Liver (tissue), 9 donors: ENCODE results near the gene ENPP3. TPM values are rescaled to one million over a fixed set of nuclear protein-coding genes. Genes with fewer than 3 reads are reported as not detected.

Experiments used
- DNase-seq: peaks from one replicate; pipeline ENCODE4 v3.0.0-alpha.2; 2017; ENCODE audit warnings: low spot score
- H3K27ac ChIP-seq, 2 donors: one replicate each; pipeline ENCODE4 v1.7.0; 2013; ENCODE audit warnings: inconsistent platforms in 2 of 2, low read length in 2 of 2, control low read depth in 1 of 2, low read depth in 1 of 2, mild to moderate bottlenecking in 1 of 2
- H3K27me3 ChIP-seq, 4 donors: one replicate each; pipeline versions ENCODE4 v1.6.1 to v1.7.0; 2013; ENCODE audit warnings: low read length in 3 of 4, inconsistent platforms in 1 of 4, mild to moderate bottlenecking in 1 of 4, moderate library complexity in 1 of 4; ENCODE audit not compliant: control insufficient read depth in 4 of 4, insufficient read depth in 4 of 4
- H3K36me3 ChIP-seq, 4 donors: one replicate each; pipeline versions ENCODE4 v1.6.1 to v1.7.0; 2013; ENCODE audit warnings: low read length in 3 of 4, mild to moderate bottlenecking in 3 of 4, low read depth in 1 of 4, moderate library complexity in 1 of 4; ENCODE audit not compliant: control insufficient read depth in 4 of 4, insufficient read depth in 3 of 4
- H3K4me1 ChIP-seq, 4 donors: one replicate each; pipeline versions ENCODE4 v1.6.1 to v1.7.0; 2013; ENCODE audit warnings: low read length in 3 of 4, mild to moderate bottlenecking in 3 of 4, moderate library complexity in 1 of 4; ENCODE audit not compliant: control insufficient read depth in 4 of 4, insufficient read depth in 4 of 4
- H3K4me3 ChIP-seq, 3 donors: one replicate each; pipeline versions ENCODE4 v1.6.1 to v1.7.0; 2013; ENCODE audit warnings: low read length in 3 of 3, control low read depth in 1 of 3, low read depth in 1 of 3, mild to moderate bottlenecking in 1 of 3
- H3K9ac ChIP-seq, 2 donors: one replicate each; pipeline ENCODE4 v1.7.0; 2013; ENCODE audit warnings: low read length in 2 of 2, mild to moderate bottlenecking in 2 of 2, moderate library complexity in 2 of 2, control low read depth in 1 of 2, low read depth in 1 of 2
- H3K9me3 ChIP-seq, 4 donors: one replicate each; pipeline versions ENCODE4 v1.6.1 to v1.7.0; 2013; ENCODE audit warnings: low read length in 3 of 4; ENCODE audit not compliant: control insufficient read depth in 4 of 4
- EGR1 ChIP-seq, 2 donors: IDR thresholded peaks; 2 replicates each; pipeline ENCODE4 v1.6.1; 2016 to 2018; ENCODE audit warnings: antibody characterized with exemption in 2 of 2, low read depth in 2 of 2
- FOXA1 ChIP-seq: IDR thresholded peaks from 2 replicates; pipeline ENCODE4 v1.6.1; 2016; ENCODE audit warnings: antibody characterized with exemption
- FOXA2 ChIP-seq: IDR thresholded peaks from 2 replicates; pipeline ENCODE4 v1.6.1; 2016; ENCODE audit warnings: antibody characterized with exemption
- GABPA ChIP-seq, 2 donors: IDR thresholded peaks in 1 of 2; conservative IDR thresholded peaks in 1 of 2; 2 replicates each; pipeline ENCODE4 v1.6.1; 2016; ENCODE audit warnings: antibody characterized with exemption in 2 of 2, mild to moderate bottlenecking in 1 of 2, moderate library complexity in 1 of 2
- HNF4A ChIP-seq, 2 donors: conservative IDR thresholded peaks; 2 replicates each; pipeline ENCODE4 v1.6.1; 2016; ENCODE audit warnings: antibody characterized with exemption in 2 of 2, mild to moderate bottlenecking in 2 of 2
- HNF4G ChIP-seq: IDR thresholded peaks from 2 replicates; pipeline ENCODE4 v1.6.1; 2016; ENCODE audit warnings: antibody characterized with exemption
- JUND ChIP-seq, 2 donors: IDR thresholded peaks; 2 replicates each; pipeline ENCODE4 v1.6.1; 2016; ENCODE audit warnings: antibody characterized with exemption in 2 of 2
- NR2F2 ChIP-seq: IDR thresholded peaks from 2 replicates; pipeline ENCODE4 v1.6.1; 2016; ENCODE audit warnings: antibody characterized with exemption
- RAD21 ChIP-seq, 2 donors: IDR thresholded peaks; 2 replicates each; pipeline ENCODE4 v1.6.1; 2016; ENCODE audit warnings: antibody characterized with exemption in 2 of 2, mild to moderate bottlenecking in 2 of 2
- RXRA ChIP-seq, 2 donors: IDR thresholded peaks; 2 replicates each; pipeline ENCODE4 v1.6.1; 2017 to 2018; ENCODE audit warnings: antibody characterized with exemption in 2 of 2, mild to moderate bottlenecking in 1 of 2
- SP1 ChIP-seq: IDR thresholded peaks from 2 replicates; pipeline ENCODE4 v1.6.1; 2018; ENCODE audit warnings: antibody characterized with exemption, mild to moderate bottlenecking
- TAF1 ChIP-seq: conservative IDR thresholded peaks from 2 replicates; pipeline ENCODE4 v1.6.1; 2016; ENCODE audit warnings: antibody characterized with exemption, mild to moderate bottlenecking
- YY1 ChIP-seq: IDR thresholded peaks from 2 replicates; pipeline ENCODE4 v1.6.1; 2016; ENCODE audit warnings: antibody characterized with exemption, mild to moderate bottlenecking
- WGBS: extraction: QIAGEN DNeasy Blood & Tissue Kit; methylation state at CpG from one replicate; pipeline ENCODE4 v1.1.7; 2013; 5-methylcytosine and 5-hydroxymethylcytosine counted together
- polyA plus RNA-seq, 2 donors: library from polyadenylated mRNA; stranded (reverse) in 1 of 2; unstranded in 1 of 2; fragments of 200-250 nt in 1 of 2; fragments of >200 nt in 1 of 2; fragmentation: Nextera tagmentation in 1 of 2; extraction: Ambion mirVana in 1 of 2; gene quantifications; one replicate each; pipeline versions ENCODE4 v1.2.1 to v1.2.3, GENCODE V29; 2013 to 2015
- total RNA-seq, 2 donors: library from RNA; depleted of rRNA; stranded (reverse); fragments of >200 nt; gene quantifications; one replicate each; pipeline ENCODE4 v1.2.3, GENCODE V29; 2014
- TF ChIP-seq, protein P1 (sequence below): fragments of 150-350 bp; IDR thresholded peaks from 2 replicates; pipeline ENCODE4 v1.5.1; 2017; ENCODE audit warnings: improper control_type of control experiment, low read depth, low read length; ENCODE audit not compliant: missing input control
- TF ChIP-seq, protein P2 (sequence below): IDR thresholded peaks from 2 replicates; pipeline ENCODE4 v1.6.1; 2016; ENCODE audit warnings: antibody characterized with exemption
- TF ChIP-seq, protein P3 (sequence below): IDR thresholded peaks from 2 replicates; pipeline ENCODE4 v1.6.1; 2016; ENCODE audit warnings: antibody characterized with exemption
- TF ChIP-seq, protein P4 (sequence below): IDR thresholded peaks from 2 replicates; pipeline ENCODE4 v1.6.1; 2016; ENCODE audit warnings: antibody characterized with exemption
- TF ChIP-seq, protein P5 (sequence below): IDR thresholded peaks from 2 replicates; pipeline ENCODE4 v1.6.1; 2016; ENCODE audit warnings: antibody characterized with exemption, mild to moderate bottlenecking
- donor health status: healthy.
- donor health status: healthy.
- donor health status: healthy.
- donor health status: healthy.
- donor health status: healthy.

Gene ENPP3
- total and polyA plus RNA-seq, 4 donors: 0.51 to 6.1 (median 1.1) TPM

DNA sequence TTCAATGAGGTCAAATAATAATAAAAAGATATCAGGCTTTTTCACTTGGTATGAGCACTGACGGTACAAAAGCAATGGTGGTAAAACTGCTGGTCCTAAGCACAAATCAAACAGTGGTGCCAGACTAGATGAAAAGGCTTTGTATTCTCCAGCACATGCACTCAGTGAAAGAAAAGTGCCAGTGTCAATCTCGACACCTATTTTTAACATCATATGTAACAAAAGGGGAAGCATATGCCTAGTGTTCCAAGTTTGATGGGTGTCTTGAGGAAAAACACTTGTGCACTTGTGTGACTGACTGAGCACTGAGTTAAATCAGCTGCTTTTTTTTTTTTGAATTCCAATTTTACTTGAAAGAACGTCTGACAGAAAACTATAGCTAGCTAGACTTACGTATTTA lies 36.4 kb upstream of the ENPP3 start:
- no peaks in the 10 kb centered on the region for H3K9me3 ChIP-seq
- no peak overlapping the region for H3K4me3 ChIP-seq
- H3K4me1 ChIP-seq: no peaks in the 10 kb centered on the region
- H3K9ac ChIP-seq: no peak overlapping the region
- DNase-seq: no peak
- no peaks in the 10 kb centered on the region for H3K27me3 ChIP-seq
- peaks cover 1 to 73% (median 65%) of the 10 kb centered on the region in 4 donors for H3K36me3 ChIP-seq
- H3K27ac ChIP-seq: no peak overlapping the region
- 91% methylated on average over 4 of the region's 4 CpGs for WGBS
- no peak for TF ChIP-seq GABPA (IDR thresholded peaks at IDR 0.05 in 1 of 2, conservative IDR thresholded peaks at IDR 0.05 in 1 of 2)
- no peak for TF ChIP-seq FOXA1
- TF ChIP-seq, protein P1, sequence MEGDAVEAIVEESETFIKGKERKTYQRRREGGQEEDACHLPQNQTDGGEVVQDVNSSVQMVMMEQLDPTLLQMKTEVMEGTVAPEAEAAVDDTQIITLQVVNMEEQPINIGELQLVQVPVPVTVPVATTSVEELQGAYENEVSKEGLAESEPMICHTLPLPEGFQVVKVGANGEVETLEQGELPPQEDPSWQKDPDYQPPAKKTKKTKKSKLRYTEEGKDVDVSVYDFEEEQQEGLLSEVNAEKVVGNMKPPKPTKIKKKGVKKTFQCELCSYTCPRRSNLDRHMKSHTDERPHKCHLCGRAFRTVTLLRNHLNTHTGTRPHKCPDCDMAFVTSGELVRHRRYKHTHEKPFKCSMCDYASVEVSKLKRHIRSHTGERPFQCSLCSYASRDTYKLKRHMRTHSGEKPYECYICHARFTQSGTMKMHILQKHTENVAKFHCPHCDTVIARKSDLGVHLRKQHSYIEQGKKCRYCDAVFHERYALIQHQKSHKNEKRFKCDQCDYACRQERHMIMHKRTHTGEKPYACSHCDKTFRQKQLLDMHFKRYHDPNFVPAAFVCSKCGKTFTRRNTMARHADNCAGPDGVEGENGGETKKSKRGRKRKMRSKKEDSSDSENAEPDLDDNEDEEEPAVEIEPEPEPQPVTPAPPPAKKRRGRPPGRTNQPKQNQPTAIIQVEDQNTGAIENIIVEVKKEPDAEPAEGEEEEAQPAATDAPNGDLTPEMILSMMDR: no peak
- TF ChIP-seq SP1: no peak

DNA sequence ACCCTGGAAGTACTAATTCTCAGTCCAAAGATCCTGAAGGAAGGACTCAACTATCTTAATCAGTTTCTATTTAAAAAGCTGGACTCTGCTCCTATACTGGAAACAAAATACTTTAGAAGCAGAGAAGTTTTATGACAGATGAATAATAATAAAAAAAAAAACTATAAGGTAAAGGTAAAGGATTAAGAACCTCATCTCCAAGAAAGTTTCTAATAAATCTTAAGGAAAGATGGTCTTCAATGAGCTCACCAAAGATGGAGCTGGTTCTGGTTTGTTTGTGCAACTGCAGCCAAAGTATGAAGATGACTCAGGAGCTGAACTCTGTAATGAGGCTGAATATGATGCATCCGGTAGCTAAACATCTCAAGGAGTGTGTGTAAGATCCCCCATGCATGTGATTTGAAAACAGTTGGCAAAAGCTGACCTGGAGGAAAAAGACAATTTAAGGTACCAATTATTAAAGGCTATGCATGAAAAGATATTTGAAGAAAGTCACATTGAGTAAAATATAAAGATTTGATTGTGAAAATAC lies 34.3 kb upstream of the ENPP3 start:
- no peak for DNase-seq
- H3K9me3 ChIP-seq: no peaks in the 10 kb centered on the region
- H3K27me3 ChIP-seq: no peaks in the 10 kb centered on the region
- no peak overlapping the region for H3K27ac ChIP-seq
- H3K4me3 ChIP-seq: no peak overlapping the region
- WGBS: 89% methylated on average over 1 of the region's 1 CpG
- peaks cover 4 to 76% (median 64%) of the 10 kb centered on the region in 4 donors for H3K36me3 ChIP-seq
- TF ChIP-seq, protein P2, sequence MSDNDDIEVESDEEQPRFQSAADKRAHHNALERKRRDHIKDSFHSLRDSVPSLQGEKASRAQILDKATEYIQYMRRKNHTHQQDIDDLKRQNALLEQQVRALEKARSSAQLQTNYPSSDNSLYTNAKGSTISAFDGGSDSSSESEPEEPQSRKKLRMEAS: no peak
- TF ChIP-seq, protein P3, sequence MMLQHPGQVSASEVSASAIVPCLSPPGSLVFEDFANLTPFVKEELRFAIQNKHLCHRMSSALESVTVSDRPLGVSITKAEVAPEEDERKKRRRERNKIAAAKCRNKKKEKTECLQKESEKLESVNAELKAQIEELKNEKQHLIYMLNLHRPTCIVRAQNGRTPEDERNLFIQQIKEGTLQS: no peak
- TF ChIP-seq RAD21 (IDR thresholded peaks at IDR 0.05) (no peak), HNF4A (conservative IDR thresholded peaks at IDR 0.05) (no peak), EGR1 (IDR thresholded peaks at IDR 0.05; ENCODE audit: low read depth in 2 of 2) (no peak), TAF1 (no peak), YY1 (no peak), FOXA1 (no peak), GABPA (IDR thresholded peaks at IDR 0.05 in 1 of 2, conservative IDR thresholded peaks at IDR 0.05 in 1 of 2) (no peak), FOXA2 (no peak), NR2F2 (no peak), SP1 (no peak), HNF4G (no peak), RXRA (IDR thresholded peaks at IDR 0.05) (no peak), JUND (IDR thresholded peaks at IDR 0.05) (no peak)
- TF ChIP-seq, protein P1: no peak
- TF ChIP-seq, protein P4, sequence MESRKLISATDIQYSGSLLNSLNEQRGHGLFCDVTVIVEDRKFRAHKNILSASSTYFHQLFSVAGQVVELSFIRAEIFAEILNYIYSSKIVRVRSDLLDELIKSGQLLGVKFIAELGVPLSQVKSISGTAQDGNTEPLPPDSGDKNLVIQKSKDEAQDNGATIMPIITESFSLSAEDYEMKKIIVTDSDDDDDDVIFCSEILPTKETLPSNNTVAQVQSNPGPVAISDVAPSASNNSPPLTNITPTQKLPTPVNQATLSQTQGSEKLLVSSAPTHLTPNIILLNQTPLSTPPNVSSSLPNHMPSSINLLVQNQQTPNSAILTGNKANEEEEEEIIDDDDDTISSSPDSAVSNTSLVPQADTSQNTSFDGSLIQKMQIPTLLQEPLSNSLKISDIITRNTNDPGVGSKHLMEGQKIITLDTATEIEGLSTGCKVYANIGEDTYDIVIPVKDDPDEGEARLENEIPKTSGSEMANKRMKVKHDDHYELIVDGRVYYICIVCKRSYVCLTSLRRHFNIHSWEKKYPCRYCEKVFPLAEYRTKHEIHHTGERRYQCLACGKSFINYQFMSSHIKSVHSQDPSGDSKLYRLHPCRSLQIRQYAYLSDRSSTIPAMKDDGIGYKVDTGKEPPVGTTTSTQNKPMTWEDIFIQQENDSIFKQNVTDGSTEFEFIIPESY: no peak
- TF ChIP-seq, protein P5, sequence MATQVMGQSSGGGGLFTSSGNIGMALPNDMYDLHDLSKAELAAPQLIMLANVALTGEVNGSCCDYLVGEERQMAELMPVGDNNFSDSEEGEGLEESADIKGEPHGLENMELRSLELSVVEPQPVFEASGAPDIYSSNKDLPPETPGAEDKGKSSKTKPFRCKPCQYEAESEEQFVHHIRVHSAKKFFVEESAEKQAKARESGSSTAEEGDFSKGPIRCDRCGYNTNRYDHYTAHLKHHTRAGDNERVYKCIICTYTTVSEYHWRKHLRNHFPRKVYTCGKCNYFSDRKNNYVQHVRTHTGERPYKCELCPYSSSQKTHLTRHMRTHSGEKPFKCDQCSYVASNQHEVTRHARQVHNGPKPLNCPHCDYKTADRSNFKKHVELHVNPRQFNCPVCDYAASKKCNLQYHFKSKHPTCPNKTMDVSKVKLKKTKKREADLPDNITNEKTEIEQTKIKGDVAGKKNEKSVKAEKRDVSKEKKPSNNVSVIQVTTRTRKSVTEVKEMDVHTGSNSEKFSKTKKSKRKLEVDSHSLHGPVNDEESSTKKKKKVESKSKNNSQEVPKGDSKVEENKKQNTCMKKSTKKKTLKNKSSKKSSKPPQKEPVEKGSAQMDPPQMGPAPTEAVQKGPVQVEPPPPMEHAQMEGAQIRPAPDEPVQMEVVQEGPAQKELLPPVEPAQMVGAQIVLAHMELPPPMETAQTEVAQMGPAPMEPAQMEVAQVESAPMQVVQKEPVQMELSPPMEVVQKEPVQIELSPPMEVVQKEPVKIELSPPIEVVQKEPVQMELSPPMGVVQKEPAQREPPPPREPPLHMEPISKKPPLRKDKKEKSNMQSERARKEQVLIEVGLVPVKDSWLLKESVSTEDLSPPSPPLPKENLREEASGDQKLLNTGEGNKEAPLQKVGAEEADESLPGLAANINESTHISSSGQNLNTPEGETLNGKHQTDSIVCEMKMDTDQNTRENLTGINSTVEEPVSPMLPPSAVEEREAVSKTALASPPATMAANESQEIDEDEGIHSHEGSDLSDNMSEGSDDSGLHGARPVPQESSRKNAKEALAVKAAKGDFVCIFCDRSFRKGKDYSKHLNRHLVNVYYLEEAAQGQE: no peak
- H3K4me1 ChIP-seq: no peaks in the 10 kb centered on the region
- no peak overlapping the region for H3K9ac ChIP-seq
